Mesenchymal stem cell (in vitro differentiated cells and primary cell): ENCODE results near the gene EI24.

Experiments
- DNase-seq: peaks from one replicate; pipeline ENCODE4 v3.0.0-alpha.2; 2013
- H2AFZ ChIP-seq: one replicate; pipeline ENCODE4 v1.6.1; 2013; ENCODE audit warnings: low read depth, mild to moderate bottlenecking, control low read depth, inconsistent platforms, low read length, moderate library complexity
- H2AK5ac ChIP-seq: 2 replicates; pipeline ENCODE4 v1.6.1; 2013; ENCODE audit warnings: low read length, moderate library complexity, mild to moderate bottlenecking, inconsistent platforms; ENCODE audit not compliant: severe bottlenecking
- H2BK120ac ChIP-seq: one replicate; pipeline ENCODE4 v1.6.1; 2013; ENCODE audit warnings: low read depth, mild to moderate bottlenecking, inconsistent platforms, low read length, moderate library complexity
- H2BK12ac ChIP-seq, 2 experiments: one replicate each; pipeline ENCODE4 v1.6.1; 2013; ENCODE audit warnings: inconsistent platforms in 2 of 2, low read length in 2 of 2, mild to moderate bottlenecking in 2 of 2, moderate library complexity in 2 of 2, control low read depth in 1 of 2
- H2BK15ac ChIP-seq: one replicate; pipeline ENCODE4 v1.6.1; 2013; ENCODE audit warnings: mild to moderate bottlenecking, low read depth, inconsistent platforms; ENCODE audit not compliant: poor library complexity, severe bottlenecking
- H2BK5ac ChIP-seq: 2 replicates; pipeline ENCODE4 v1.6.1; 2013; ENCODE audit warnings: low read depth, mild to moderate bottlenecking, low read length, control low read depth, inconsistent platforms; ENCODE audit not compliant: poor library complexity, severe bottlenecking
- H3K14ac ChIP-seq, 2 experiments: one replicate each; pipeline ENCODE4 v1.6.1; 2013; ENCODE audit warnings: inconsistent platforms in 2 of 2, low read length in 2 of 2, control low read depth in 1 of 2, mild to moderate bottlenecking in 1 of 2, moderate library complexity in 1 of 2
- H3K18ac ChIP-seq, 2 experiments: one replicate each; pipeline ENCODE4 v1.6.1; 2013; ENCODE audit warnings: inconsistent platforms in 2 of 2, low read length in 2 of 2, control low read depth in 1 of 2, low read depth in 1 of 2, mild to moderate bottlenecking in 1 of 2
- H3K23ac ChIP-seq, 2 experiments: one replicate each; pipeline ENCODE4 v1.6.1; 2013; ENCODE audit warnings: inconsistent platforms in 2 of 2, low read length in 2 of 2, mild to moderate bottlenecking in 2 of 2, moderate library complexity in 2 of 2, control low read depth in 1 of 2
- H3K27ac ChIP-seq: 2 replicates; pipeline ENCODE4 v1.5.1; 2013; ENCODE audit warnings: mild to moderate bottlenecking, moderate library complexity, low read length, control low read depth, inconsistent platforms; ENCODE audit not compliant: poor library complexity, severe bottlenecking
- H3K27me3 ChIP-seq, 2 experiments: 2 replicates each; pipeline versions ENCODE4 v1.6.1 to v1.7.0; 2013; ENCODE audit warnings: low read length in 2 of 2, mild to moderate bottlenecking in 2 of 2, moderate library complexity in 2 of 2, control low read depth in 1 of 2, inconsistent platforms in 1 of 2; ENCODE audit not compliant: control insufficient read depth in 1 of 2, insufficient read depth in 1 of 2
- H3K36me3 ChIP-seq, 2 experiments: 2 replicates each; pipeline versions ENCODE4 v1.6.1 to v1.7.0; 2013; ENCODE audit warnings: low read length in 2 of 2, control low read depth in 1 of 2, inconsistent platforms in 1 of 2, low read depth in 1 of 2, mild to moderate bottlenecking in 1 of 2; ENCODE audit not compliant: insufficient read depth in 2 of 2, control insufficient read depth in 1 of 2
- H3K4ac ChIP-seq, 2 experiments: one replicate each; pipeline ENCODE4 v1.6.1; 2013; ENCODE audit warnings: inconsistent platforms in 2 of 2, low read length in 2 of 2, mild to moderate bottlenecking in 2 of 2, moderate library complexity in 2 of 2, control low read depth in 1 of 2, low read depth in 1 of 2
- H3K4me1 ChIP-seq: 2 replicates; pipeline ENCODE4 v1.6.1; 2013; ENCODE audit warnings: low read depth, low read length, control low read depth; ENCODE audit not compliant: control insufficient read depth, insufficient read depth
- H3K4me2 ChIP-seq: 2 replicates; pipeline ENCODE4 v1.6.1; 2013; ENCODE audit warnings: low read length, mild to moderate bottlenecking, inconsistent platforms; ENCODE audit not compliant: poor library complexity, severe bottlenecking
- H3K4me3 ChIP-seq, 2 experiments: 2 replicates each; pipeline versions ENCODE4 v1.5.1 to v1.7.0; 2013; ENCODE audit warnings: low read length in 2 of 2, mild to moderate bottlenecking in 2 of 2, control low read depth in 1 of 2, low read depth in 1 of 2; ENCODE audit not compliant: insufficient read depth in 1 of 2
- H3K79me1 ChIP-seq: replicated peaks from 2 replicates; pipeline ENCODE4 v1.6.1; 2013; ENCODE audit warnings: mild to moderate bottlenecking, control low read depth, low read length, inconsistent platforms; ENCODE audit not compliant: poor library complexity, severe bottlenecking
- H3K9ac ChIP-seq: 2 replicates; pipeline ENCODE4 v1.7.0; 2013; ENCODE audit warnings: mild to moderate bottlenecking, low read length, moderate library complexity
- H3K9me3 ChIP-seq: 2 replicates; pipeline ENCODE4 v1.7.0; 2013; ENCODE audit warnings: mild to moderate bottlenecking, low read length; ENCODE audit not compliant: control insufficient read depth
- H4K8ac ChIP-seq: one replicate; pipeline ENCODE4 v1.6.1; 2013; ENCODE audit warnings: inconsistent platforms, mild to moderate bottlenecking, low read length, moderate library complexity
- H4K91ac ChIP-seq: one replicate; pipeline ENCODE4 v1.6.1; 2013; ENCODE audit warnings: mild to moderate bottlenecking, low read length, inconsistent platforms
- WGBS: methylation state at CpG from one replicate; pipeline ENCODE4 v1.1.7; 2013; ENCODE audit warnings: mixed read lengths; 5-methylcytosine and 5-hydroxymethylcytosine counted together

Gene EI24

DNA sequence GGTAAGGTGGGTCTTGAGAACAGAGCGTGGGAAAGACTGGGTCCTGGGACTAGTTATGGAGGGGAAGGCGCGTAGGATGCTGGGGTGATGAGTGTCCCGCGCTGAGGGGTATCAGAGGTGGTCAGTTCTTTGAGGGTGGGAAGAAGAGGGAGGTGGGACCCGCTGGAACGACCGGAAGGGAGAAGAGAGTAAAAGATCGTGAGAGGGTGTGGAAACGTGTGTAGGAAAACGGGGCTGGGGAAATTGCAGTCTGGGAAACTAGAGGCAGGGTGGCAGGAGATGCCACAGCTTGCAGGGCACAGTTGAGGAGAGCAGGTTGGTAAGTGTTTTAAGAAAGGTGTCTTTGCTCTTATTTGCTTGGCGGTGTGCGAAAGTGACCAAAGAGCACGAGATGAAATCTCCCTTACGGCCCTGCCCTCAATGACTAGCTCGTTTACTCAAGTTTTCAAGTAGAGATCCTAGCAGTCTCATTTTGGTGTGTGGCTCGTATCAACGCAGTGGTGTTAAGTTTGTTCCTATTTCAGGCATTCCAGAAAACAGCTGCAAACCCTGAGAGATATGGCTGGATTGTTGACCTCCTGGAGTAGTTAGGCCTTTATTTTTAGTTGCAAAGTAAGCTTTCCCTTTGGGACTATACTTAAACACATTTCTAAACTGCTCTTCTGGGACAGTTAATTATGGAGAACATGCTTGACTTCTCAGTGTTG is 24.0 kb downstream of the EI24 start:
- Histone ChIP-seq H3K4me1 (peaks cover 3% of the 10 kb centered on the region), H2BK120ac (peak overlapping the region; percentile 89), H3K9me3 (no peaks in the 10 kb centered on the region), H3K27me3 (no peaks in the 10 kb centered on the region), H2BK15ac (peak overlapping the region; percentile 52), H3K9ac (peak overlapping the region; percentile 99), H3K4me2 (peak overlapping the region; percentile 59), H2BK12ac (peak overlapping the region; percentile 66), H3K4me3 (peak overlapping the region; percentile 90 to 99), H3K18ac (peak overlapping the region; percentile 86 to 98), H3K4ac (peak overlapping the region; percentile 87 to 96), H2AFZ (peak overlapping the region; percentile 93), H3K79me1 (peaks cover 7% of the 10 kb centered on the region), H3K14ac (peak overlapping the region in 1 of 2 experiments; percentile 99), H4K8ac (peak overlapping the region; percentile 97), H2AK5ac (peak overlapping the region; percentile 84), H2BK5ac (peak overlapping the region; percentile 78), H3K36me3 (peaks cover 6 to 24% of the 10 kb centered on the region in 2 experiments), H3K23ac (peak overlapping the region in 1 of 2 experiments; percentile 79), H3K27ac (peak overlapping the region; percentile 96), H4K91ac (peak overlapping the region; percentile 95)
- 2% methylated on average over 14 of the region's 18 CpGs for WGBS
- peak; percentile 67 for DNase-seq

DNA sequence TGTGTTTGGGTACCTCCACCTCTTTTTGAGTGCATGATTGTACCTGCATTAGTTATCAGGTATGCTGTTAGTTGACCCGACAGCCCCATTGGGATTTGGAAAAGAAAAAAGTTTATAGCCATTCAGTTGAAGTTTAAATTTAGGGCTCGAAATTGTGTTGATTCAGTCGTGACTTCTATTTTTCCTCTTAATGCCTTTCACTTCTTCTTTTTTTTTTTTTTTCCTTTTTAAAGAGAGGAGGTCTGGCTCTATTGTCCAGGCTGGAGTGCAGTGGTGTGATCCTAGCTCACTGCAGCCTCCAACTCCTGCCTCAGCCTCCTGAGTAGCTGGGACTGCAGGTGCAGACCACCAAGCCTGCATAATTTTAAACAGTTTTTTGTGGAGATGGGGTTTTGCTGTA is 25.7 kb downstream of the EI24 start:
- peaks cover 13 to 36% of the 10 kb centered on the region in 2 experiments for H3K36me3 ChIP-seq
- H3K23ac ChIP-seq: no peak overlapping the region
- H3K9ac ChIP-seq: no peak overlapping the region
- no peaks in the 10 kb centered on the region for H3K27me3 ChIP-seq
- H4K8ac ChIP-seq: no peak overlapping the region
- no peak overlapping the region for H2AFZ ChIP-seq
- no peak for DNase-seq
- H3K18ac ChIP-seq: no peak overlapping the region
- H3K27ac ChIP-seq: no peak overlapping the region
- no peak overlapping the region for H2BK5ac ChIP-seq
- no peak overlapping the region for H2AK5ac ChIP-seq
- H3K4me1 ChIP-seq: peaks cover 3% of the 10 kb centered on the region
- no peak overlapping the region for H3K4me2 ChIP-seq
- 100% methylated on average over 1 of the region's 3 CpGs for WGBS
- peaks cover 11% of the 10 kb centered on the region for H3K79me1 ChIP-seq
- H4K91ac ChIP-seq: no peak overlapping the region
- H3K9me3 ChIP-seq: no peaks in the 10 kb centered on the region
- no peak overlapping the region for H3K4ac ChIP-seq
- H2BK120ac ChIP-seq: no peak overlapping the region
- no peak overlapping the region for H3K4me3 ChIP-seq
- no peak overlapping the region for H2BK12ac ChIP-seq
- no peak overlapping the region for H3K14ac ChIP-seq
- H2BK15ac ChIP-seq: no peak overlapping the region

DNA sequence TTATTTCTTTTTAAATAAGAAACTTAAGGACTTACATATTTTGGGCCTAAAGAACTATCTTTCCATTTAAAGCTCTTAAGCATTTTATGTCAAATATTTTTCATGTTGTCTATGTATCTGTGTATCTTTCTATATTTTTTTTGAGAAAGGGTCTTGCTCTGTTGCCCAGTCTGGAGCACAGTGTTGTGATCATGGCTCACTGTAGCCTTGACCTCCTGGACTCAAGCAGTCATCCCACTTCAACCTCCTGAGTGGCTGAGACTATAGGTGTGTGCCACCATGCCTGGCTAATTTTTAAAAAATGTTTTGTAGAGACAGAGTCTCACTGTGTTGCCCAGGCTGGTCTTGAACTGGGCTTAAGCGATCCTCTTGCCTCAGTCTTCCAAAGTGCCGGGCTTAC is 31.4 kb downstream of the EI24 start:
- no peak overlapping the region for H2AK5ac ChIP-seq
- no peak overlapping the region for H2BK120ac ChIP-seq
- H3K18ac ChIP-seq: no peak overlapping the region
- no peak overlapping the region for H3K23ac ChIP-seq
- no peaks in the 10 kb centered on the region for H3K27me3 ChIP-seq
- H3K4ac ChIP-seq: no peak overlapping the region
- no peak overlapping the region for H3K4me2 ChIP-seq
- no peak overlapping the region for H3K4me3 ChIP-seq
- H4K91ac ChIP-seq: no peak overlapping the region
- no peak overlapping the region for H3K9ac ChIP-seq
- peaks cover 2% of the 10 kb centered on the region for H3K4me1 ChIP-seq
- H3K79me1 ChIP-seq: peaks cover 20% of the 10 kb centered on the region
- no peak overlapping the region for H2BK15ac ChIP-seq
- H2BK5ac ChIP-seq: no peak overlapping the region
- H2AFZ ChIP-seq: no peak overlapping the region
- no peaks in the 10 kb centered on the region for H3K9me3 ChIP-seq
- H3K27ac ChIP-seq: no peak overlapping the region
- H3K14ac ChIP-seq: no peak overlapping the region
- H4K8ac ChIP-seq: no peak overlapping the region
- WGBS: 100% methylated on average over 1 of the region's 2 CpGs
- no peak overlapping the region for H2BK12ac ChIP-seq
- peaks cover 26 to 88% of the 10 kb centered on the region in 2 experiments for H3K36me3 ChIP-seq
- no peak for DNase-seq

DNA sequence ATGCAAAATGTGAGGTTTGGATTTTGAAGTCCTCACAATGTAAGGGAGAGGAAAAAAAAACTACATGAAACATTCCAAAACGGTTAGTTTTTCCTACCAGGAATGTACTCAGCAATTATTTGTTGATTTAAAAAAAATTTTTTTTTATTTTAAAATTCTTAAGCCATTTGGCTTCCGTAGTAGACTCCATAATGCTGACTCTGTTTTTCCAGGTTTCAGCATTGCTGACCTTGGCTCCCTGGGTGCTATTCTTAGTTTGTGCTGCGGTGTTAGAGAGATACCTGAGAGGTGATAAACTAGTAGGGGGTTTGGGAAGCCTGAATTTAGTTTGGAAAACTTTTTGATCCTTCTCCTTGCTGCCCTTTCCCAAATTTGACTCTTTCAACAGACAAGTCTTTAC is 33.9 kb downstream of the EI24 start:
- Histone ChIP-seq H3K23ac (no peak overlapping the region), H3K4ac (no peak overlapping the region), H2BK5ac (no peak overlapping the region), H2AFZ (no peak overlapping the region), H3K4me1 (peaks cover 2% of the 10 kb centered on the region), H3K79me1 (peaks cover 22% of the 10 kb centered on the region), H2AK5ac (no peak overlapping the region), H3K9ac (no peak overlapping the region), H2BK12ac (no peak overlapping the region), H2BK120ac (no peak overlapping the region), H3K36me3 (peaks cover 27 to 91% of the 10 kb centered on the region in 2 experiments), H4K8ac (no peak overlapping the region), H3K18ac (no peak overlapping the region), H3K14ac (no peak overlapping the region), H3K27ac (peak overlapping the region; percentile 28), H3K4me3 (no peak overlapping the region), H3K4me2 (no peak overlapping the region), H4K91ac (no peak overlapping the region), H2BK15ac (no peak overlapping the region), H3K9me3 (no peaks in the 10 kb centered on the region), H3K27me3 (no peaks in the 10 kb centered on the region)
- DNase-seq: no peak
- WGBS: 95% methylated on average over 2 of the region's 3 CpGs
